K562 (cell line): Measurements from ENCODE around the gene AP2A2. TPM values are rescaled to one million over a fixed set of nuclear protein-coding genes. Genes with fewer than 3 reads are reported as not detected.

Experiments
- CREBBP ChIP-seq: IDR thresholded peaks from one replicate; pipeline ENCODE4 v1.6.1; 2012; ENCODE audit warnings: low read depth, mild to moderate bottlenecking, control low read depth, inconsistent platforms, low read length
- HDAC3 ChIP-seq: fragments of 450-650 bp; IDR thresholded peaks from 2 replicates; pipeline ENCODE4 v1.6.1; 2018; ENCODE audit warnings: borderline replicate concordance, mild to moderate bottlenecking, moderate library complexity; ENCODE audit not compliant: partially characterized antibody
- PHB ChIP-seq: fragments of 250-450 bp; sonication (Bioruptor Pico); IDR thresholded peaks from 2 replicates; pipeline ENCODE4 v1.5.0; 2021
- ZBTB8A ChIP-seq: fragments of 450-650 bp; IDR thresholded peaks from 2 replicates; pipeline ENCODE4 v1.6.1; 2018; ENCODE audit warnings: mild to moderate bottlenecking, moderate library complexity; ENCODE audit not compliant: partially characterized antibody
- polyA plus RNA-seq, 8 experiments: library from polyadenylated mRNA; depleted of rRNA in 4 of 8; stranded (reverse) in 5 of 8; unstranded in 3 of 8; fragments of >200 nt; fragmentation: Nextera tagmentation in 2 of 8; fragmentation: Illumina TruSeq in 1 of 8; extraction: Ambion mirVana in 2 of 8; extraction: Trizol in 1 of 8; gene quantifications; 2 replicates each; pipeline versions ENCODE4 v1.2.1 to v1.2.3, GENCODE V29; 2011 to 2014; ENCODE audit warnings: inconsistent platforms in 1 of 8, missing spikeins in 1 of 8
- total RNA-seq, 7 experiments: library from RNA; depleted of rRNA in 6 of 7; stranded (reverse); fragments of >200 nt in 6 of 7; fragmentation: Illumina TruSeq in 2 of 7; extraction: Trizol in 2 of 7; gene quantifications; 2 replicates each; pipeline versions ENCODE4 v1.2.1 to v1.2.3, GENCODE V29; 2011 to 2021; ENCODE audit warnings: low replicate concordance in 1 of 7
- TF ChIP-seq, protein P1 (sequence below), 2 experiments: fragments of 450-650 bp in 1 of 2; sonication (generic) in 1 of 2; formaldehyde crosslinking; conservative IDR thresholded peaks; 2 replicates each; pipeline versions ENCODE4 v1.4.0 to v1.8.1; 2020 to 2022; ENCODE audit warnings: mild to moderate bottlenecking in 1 of 2, missing genetic modification reagents in 1 of 2
- TF ChIP-seq, protein P2 (sequence below): fragments of 250-450 bp; sonication (Bioruptor Pico); IDR thresholded peaks from 2 replicates; pipeline ENCODE4 v1.4.0; 2020; ENCODE audit warnings: mild to moderate bottlenecking

The AP2A2 gene
- total and polyA plus RNA-seq, 9 of the 15 experiments (the other 6 are each of a cell fraction or from before 2014, with no cell fraction given), result 0.69 to 41.7 (median 15.2) TPM

DNA sequence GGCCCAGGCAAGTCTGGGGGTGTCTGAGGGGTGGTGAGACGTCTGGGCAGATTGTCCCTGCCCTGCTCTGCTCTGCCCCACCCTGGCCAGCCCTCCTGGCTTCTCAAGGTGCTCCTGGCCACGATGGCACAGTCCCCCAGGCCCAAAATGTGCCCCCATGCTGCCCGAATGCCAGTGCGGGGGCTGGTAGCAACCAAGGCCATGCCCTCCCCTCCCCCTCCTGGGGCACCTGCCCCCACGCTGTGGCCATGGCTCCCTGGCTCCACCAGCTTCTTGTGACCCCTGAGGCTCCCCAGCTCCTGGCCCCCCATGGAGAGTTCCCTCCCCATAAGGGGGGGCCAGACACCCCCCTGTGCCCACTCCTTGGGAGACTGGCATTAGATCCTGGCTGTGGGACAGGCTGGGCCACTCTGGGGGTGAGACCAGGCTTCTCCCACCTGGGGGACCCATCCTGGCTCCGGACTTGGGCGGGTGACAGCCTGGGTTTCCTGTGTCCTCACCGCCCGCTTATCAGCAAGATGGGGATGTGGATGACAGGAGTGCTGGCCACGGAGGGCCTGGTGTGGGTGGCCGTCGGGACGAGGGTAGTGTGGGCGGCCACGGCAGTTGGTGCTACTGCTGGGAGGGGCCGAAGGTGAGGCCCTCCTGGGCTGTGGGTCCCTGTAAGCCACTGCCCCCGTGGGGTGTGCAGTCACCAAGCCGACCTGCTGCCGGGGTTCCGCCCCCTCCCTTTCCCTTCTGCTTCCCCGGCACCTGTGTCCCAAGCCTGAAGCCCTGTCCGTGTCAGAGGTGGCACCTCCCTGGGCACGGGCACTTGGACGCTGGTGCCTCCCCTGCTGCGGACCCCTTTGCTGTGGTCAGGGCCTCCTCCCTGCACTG lies 126.7 kb downstream of the AP2A2 start (continued):
- TF ChIP-seq HDAC3 (no peak), PHB (no peak), ZBTB8A (no peak), CREBBP (no peak)
- TF ChIP-seq, protein P1, sequence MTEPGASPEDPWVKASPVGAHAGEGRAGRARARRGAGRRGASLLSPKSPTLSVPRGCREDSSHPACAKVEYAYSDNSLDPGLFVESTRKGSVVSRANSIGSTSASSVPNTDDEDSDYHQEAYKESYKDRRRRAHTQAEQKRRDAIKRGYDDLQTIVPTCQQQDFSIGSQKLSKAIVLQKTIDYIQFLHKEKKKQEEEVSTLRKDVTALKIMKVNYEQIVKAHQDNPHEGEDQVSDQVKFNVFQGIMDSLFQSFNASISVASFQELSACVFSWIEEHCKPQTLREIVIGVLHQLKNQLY (CRISPR knock-in tag; conservative IDR thresholded peaks at IDR 0.05), result no peak
- TF ChIP-seq, protein P2, sequence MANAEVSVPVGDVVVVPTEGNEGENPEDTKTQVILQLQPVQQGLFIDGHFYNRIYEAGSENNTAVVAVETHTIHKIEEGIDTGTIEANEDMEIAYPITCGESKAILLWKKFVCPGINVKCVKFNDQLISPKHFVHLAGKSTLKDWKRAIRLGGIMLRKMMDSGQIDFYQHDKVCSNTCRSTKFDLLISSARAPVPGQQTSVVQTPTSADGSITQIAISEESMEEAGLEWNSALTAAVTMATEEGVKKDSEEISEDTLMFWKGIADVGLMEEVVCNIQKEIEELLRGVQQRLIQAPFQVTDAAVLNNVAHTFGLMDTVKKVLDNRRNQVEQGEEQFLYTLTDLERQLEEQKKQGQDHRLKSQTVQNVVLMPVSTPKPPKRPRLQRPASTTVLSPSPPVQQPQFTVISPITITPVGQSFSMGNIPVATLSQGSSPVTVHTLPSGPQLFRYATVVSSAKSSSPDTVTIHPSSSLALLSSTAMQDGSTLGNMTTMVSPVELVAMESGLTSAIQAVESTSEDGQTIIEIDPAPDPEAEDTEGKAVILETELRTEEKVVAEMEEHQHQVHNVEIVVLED, result no peak
